Measurements from ENCODE around the gene PTGES2.

The PTGES2 gene

DNA sequence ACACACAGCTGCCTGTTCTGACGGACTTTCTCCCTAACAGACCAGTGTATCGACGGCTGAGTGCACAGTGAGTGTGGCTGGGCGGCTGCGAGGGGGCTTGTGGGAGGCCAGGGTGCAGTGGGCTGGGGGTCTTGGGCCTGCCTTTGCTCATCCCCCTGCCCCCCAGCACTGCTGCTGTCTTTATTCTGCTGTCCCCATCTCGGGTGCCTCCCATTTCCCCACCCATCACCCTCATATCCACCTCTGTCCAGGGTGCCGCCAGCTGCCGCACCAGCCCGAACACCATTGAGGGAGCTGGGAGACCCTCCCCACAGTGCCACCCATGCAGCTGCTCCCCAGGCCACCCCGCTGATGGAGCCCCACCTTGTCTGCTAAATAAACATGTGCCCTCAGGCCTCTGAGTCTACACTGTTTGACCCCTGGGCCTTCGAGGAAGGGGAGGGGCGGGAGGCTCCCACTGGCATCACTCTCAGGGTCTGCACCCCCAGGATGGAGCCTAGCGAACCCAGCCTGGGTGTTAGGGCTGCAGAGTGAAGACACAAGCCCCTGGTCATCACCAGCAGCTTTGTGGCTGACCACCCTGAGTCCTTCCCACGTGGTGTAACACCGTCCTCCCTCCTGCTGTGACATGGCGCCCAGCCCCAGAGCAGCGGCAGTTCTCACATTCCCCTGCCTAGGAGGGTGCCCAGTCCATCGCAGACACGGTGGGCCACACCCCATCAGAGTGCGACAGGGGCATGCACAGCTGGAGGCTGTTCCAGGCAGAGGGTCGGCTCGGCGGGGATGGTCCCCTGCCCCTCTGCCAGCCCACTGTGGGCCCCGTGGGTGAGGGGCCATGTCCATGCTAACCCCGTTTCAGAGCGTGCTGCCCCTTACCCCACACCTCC, 25.8 kb upstream of the PTGES2 start:
- no peak for DNase-seq (ENCODE audit: low spot score)

DNA sequence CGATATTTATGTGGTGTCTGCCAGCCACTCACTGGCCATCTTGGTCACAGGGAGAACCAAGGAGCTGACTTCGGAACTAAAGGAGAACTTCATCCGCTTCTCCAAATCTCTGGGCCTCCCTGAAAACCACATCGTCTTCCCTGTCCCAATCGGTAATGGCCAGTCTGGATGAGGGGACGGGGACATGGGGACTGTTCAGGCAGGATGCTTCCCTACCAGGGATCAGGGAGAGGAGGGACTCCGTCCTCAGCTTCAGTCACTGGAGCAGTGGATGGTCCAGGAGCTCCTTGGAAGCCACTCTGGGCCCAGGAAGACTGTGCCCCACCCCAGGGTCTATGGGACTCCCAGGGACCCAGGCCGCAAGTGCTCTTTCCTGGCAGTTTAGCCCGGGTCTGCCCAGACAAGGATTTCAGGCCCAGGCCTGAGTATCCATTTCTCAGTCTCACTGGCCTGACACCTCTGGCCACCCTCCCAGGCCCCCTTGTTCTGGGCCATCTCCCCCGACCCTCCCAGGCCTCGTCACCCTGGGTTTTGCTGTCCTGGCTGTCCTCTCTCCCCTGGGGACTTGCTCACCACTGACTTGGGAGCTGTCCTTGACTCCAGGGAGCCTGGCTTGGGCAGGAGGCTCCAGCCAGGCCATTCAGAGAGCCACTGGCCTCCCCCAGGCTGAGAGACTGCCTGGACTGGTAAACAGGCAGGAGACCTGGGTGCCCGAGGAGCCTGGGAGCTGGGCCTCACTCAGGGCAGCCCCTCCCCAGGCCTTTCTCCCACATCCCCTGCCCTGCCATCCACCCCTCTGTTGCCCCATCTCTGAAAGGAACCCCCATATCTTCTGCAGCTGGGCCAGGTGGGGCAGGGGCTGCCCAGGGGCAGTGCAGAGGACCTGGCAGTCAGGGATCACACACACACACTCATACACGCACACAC, 24.9 kb upstream of the PTGES2 start:
- DNase-seq (ENCODE audit: low spot score) = no peak

DNA sequence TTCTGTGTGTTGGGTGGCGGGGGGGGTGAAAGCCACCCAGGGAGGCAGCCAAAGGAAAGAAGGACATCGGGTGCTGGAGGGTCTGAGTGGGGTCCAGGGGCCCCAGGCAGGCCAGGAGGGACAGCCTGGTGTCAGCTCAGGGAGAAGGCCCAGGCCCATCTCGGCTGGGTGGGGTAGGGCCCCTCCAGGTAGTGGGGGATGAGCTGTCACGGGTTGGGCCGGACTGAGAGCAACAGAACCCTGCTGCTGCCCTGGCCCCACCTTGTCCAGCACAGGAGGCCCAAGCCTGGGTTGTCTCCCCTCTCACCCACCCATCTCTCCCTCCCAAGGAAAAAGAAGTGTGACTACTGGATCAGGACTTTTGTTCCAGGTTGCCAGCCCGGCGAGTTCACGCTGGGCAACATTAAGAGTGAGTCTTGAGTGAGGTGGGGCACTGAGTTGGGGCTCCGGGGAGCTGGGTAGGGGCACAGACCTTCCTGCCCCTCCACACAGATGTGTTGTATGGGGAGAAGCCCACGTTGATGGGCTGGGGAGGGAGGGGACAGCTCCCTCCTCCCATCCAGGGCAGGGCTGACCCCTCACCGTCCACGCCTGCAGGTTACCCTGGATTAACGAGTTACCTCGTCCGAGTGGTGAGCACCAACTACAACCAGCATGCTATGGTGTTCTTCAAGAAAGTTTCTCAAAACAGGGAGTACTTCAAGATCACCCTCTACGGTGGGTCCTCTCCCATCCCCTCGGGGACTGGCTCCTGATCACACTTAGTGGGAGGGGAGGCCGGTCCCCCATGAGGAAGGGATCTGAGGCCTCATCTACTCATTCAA, 24.0 kb upstream of the PTGES2 start:
- DNase-seq (ENCODE audit: low spot score) = no peak

DNA sequence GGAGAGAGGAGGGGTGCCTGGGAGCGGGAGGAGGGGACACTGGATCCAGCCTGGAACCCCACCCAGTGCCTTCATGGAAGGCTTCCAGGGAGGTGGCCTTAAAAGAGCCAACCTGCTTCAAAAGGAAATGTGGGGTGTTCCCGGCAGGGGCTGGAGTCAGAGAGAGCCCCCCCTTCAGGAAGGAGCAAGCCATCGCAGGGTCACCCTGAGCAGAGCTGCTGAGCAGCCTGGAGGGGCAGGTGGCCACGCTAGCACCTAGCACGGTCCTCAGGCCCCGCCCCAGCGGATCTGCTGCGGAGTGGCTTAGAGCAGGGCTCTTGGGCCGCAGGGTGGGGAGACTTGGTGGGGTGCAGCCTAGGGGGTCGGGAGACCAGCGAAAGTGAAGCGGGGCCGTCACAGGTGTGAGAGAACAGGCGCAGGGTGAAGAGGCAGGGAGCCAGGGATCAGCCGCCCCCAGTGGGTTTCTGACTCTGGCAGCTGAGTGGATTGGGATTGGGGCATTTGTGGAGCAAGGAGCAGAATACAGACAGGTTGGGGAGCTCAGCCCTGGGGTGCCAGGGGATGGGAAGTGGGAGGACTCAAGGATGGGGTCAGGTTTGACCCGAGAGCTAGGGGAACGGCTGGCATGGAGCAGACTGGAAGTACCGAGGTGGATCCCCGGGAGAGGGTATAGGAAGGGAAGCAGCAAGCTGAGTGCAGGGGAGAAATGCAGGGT, 23.2 kb upstream of the PTGES2 start:
- DNase-seq (ENCODE audit: low spot score) = no peak

DNA sequence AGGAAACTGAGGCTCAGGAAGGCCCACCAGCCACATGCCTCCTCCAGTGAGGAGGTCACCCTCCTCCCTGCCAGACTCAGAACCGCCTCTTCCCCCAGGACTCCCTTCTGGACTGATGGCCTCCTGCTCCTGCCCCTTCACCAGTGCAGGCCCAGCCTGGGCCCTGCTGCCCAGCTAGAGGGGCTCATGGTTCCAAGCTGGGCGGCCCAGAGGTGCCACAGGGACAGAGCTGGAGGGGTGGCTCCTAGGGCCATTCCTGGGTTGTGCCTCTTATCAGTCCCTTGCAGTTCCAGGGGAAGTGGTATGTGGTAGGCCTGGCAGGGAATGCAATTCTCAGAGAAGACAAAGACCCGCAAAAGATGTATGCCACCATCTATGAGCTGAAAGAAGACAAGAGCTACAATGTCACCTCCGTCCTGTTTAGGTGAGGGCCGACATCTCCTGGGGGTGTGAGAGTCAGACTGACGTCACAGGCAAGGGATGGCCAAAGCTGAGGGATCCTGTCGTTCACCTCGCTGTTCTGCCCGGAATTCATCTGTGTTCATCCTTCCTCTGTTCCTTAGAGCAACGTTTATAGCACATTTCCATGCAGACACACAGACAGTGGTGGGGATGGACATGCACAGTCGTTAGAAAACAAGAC, 22.5 kb upstream of the PTGES2 start:
- no peak for DNase-seq (ENCODE audit: low spot score)

DNA sequence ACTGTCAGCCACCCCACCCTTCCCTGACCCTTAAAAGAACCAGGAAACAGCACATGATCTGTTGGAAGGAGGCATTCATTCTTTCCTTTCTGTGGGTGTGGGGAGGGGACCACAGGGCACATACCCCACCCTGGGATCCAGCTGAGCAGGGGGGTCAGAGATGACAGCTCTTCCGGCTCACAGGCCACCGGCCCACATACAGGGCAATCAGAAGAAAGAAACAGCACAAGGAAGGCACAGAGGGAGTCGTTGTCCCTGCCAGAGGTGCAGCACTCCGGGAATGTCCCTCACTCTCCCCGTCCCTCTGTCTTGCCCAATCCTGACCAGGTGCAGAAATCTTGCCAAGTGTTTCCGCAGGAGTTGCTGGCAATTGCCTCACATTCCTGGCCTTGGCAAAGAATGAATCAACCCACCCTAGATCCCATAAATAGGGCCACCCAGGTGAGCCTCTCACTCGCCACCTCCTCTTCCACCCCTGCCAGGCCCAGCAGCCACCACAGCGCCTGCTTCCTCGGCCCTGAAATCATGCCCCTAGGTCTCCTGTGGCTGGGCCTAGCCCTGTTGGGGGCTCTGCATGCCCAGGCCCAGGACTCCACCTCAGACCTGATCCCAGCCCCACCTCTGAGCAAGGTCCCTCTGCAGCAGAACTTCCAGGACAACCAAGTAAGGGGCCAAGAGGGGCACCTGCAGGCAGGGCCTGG, 21.6 kb upstream of the PTGES2 start, which contains the start of gene LCN2:
Gene LCN2, plus strand, starts transcription at position 453 of the 701 bp plus-strand sequence. Its CDS starts 73 bp downstream, at position 526.
- DNase-seq (ENCODE audit: low spot score) = no peak

DNA sequence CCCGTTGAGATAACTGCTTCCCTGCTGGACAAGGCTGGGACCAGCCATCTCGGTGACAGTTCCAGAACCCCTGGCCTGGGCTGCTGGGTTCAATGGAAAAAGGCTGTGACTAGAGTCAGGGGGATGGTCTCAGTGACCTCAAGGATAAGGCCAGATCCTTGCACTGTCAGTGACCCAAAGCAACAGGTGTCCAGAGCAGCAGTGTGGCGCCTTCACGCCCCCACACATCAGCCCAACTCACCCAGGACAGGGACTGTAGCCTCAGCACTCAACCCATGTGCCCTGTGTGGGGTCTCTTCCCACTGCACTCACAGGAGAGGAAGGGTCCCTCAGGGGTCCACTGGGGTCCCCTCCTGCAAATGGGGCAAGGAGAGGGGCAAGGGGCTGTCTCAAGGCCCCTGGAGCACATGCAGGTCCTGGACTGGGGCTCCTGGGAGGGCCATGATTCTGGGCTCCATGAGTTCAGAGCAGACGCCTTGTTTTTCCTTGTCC, 21.0 kb upstream of the PTGES2 start:
- DNase-seq (ENCODE audit: low spot score) = no peak

DNA sequence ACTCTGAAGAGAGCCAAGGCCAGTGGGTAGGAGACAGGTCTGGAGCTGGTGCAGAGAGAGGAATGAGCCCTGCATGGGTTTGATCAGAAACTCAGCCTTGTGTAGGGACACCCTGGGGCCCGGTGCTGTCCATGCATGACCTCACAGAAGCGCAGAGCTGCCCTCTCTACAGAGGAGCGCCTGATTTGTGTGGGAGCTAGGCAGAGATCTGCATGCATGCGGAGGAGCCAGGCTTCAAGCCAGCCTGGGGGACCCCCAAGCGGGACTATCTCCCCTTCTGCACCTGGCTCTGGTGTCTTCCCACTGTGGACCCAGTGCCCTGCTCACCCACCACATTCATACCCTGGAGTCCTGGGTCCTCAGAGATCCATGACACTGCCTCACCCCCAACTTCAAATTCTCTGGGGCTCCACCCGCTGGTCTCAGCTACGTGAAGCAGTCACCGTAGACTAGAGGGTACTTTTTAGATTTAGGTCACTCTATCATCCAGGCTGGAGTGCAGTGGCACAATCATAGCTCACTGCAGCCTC, 19.1 kb upstream of the PTGES2 start:
- DNase-seq (ENCODE audit: low spot score) = no peak

DNA sequence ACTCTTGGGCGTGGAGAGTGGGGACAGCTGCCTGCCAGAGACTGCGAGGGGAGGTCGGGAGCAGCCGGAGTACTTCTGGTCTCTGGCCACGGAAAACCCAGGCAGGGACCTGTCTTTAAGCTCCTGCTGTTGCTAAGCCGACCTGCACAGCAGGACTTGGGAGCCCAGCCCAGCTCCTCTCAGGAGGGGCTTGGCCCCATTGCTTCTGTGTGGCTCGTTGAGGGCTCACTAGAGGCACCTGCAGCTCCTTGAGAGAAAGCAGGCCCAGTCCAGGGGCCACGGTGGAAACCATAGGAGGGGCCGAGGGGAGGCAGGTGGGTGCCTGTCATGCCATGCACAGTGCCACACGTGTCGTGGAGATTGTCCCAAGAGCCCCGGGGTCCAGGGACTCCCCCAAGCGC, 18.4 kb upstream of the PTGES2 start:
- DNase-seq (ENCODE audit: low spot score) = no peak

DNA sequence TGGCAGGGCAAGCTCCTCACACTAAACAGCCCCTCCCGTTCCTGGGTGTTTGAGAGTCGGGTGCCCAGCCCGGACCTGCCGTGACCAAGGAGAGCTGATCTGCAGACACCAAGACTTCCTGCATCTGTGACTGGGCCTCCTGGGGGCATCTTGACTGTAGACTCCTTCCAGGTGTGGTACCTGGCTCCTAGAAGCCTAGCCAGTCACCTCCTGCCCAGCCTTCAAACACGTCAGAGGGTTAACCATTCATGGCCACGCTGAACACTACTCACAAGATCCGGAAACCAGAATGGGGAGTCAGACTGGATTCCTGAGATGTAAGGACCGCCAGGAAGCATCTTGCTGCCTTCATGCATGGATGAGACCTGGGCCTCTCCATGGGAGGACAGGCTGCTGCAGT, 18.0 kb upstream of the PTGES2 start:
- DNase-seq (ENCODE audit: low spot score) = no peak

DNA sequence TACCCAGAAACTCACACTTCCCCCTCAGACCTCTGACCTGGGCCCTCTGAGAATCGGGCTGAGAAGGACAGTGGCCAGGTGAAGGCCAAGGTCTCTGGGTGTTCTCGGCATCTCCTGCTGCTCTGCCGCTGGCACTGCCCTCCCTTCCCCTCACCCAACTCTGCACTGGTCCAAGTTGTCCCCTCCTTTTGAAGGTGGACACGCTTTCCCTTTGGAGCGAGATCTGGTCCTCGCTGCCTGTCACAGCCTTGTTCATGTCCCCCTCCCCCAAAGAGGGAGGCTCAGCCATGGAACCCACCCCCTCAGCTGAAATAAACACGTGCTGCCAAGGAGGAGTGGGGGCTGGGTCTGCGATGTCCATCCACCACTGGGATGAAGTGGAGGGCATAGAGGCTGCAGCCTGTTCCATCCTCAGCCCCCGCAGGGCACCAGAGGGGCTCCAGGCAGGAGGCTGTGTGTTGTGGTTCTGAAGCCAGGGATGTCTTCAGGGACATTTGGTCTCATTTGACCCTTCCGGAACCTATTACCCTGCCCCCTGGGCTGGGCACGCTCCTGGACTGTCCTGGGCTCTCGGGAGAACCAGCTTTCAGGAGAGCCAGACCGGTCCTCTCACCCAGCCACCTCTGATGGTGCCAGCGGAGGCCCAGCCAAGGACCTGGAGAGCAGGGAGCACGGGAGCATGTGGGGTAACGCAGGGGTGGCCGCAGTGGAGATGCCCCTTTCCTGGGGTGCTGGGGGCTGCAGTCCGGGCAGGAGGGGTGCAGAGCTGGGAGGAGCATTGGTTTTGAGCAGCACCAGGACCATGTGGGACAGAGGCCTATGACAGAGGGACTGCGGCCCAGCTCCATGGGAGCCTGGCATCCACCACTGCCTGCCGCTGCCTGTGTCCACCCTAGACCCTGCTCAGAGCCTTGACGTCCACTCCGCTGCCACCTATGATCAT, 17.0 kb upstream of the PTGES2 start:
- no peak for DNase-seq (ENCODE audit: low spot score)

DNA sequence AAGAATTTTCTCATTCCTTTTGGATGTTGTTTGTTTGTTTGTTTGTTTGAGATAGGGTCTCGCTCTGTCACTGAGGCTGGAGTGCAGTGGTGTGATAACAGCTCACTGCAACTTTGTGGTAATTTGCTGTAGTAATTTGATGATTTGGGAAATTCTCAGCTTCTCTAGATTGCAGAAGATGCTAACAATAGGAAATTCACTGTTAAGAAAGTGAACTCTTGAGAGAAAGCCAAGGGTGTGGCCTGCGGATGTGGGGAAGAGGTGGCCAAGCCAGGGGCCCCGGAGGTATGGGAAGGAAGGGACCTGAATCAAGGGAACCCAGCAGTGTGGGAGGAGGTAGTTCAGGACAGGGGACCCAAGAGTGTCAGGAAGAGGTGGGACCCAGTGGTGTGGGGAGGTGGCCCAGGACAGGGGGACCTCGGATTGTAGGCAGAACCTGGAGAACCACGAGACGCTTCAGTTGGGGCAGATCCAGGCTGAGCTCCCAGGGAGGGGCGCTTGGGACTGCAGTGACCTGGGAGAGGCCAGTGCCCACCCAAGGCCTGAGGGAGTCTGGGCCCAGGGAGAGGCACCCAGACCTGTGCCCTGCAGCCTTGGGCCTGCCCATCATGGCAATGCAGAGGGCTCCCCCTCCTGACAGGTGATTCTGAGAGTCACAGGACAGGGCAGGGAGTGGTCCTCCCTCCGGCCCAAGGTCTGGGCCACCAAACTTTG, 16.2 kb upstream of the PTGES2 start:
- DNase-seq (ENCODE audit: low spot score) = no peak

DNA sequence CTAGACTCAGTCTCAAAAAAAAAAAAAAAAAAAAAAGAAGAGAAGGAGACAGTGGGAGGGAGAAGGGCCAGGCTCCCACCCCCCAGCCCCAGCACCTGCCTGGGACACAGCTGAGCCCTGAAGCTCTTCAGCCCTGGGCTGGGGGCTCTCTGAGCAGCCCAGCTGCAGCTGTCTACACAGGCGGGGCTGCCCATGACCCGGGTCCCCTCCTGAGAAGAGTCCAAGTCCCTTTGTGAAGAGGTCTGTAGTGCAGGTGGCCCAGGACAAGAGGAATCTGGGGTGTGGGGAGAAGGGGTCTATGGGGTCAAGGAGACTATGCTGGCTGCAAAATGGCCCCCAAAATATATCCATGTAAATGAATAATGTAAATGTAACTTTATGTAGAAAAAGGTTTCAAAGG, 15.1 kb upstream of the PTGES2 start:
- no peak for DNase-seq (ENCODE audit: low spot score)

DNA sequence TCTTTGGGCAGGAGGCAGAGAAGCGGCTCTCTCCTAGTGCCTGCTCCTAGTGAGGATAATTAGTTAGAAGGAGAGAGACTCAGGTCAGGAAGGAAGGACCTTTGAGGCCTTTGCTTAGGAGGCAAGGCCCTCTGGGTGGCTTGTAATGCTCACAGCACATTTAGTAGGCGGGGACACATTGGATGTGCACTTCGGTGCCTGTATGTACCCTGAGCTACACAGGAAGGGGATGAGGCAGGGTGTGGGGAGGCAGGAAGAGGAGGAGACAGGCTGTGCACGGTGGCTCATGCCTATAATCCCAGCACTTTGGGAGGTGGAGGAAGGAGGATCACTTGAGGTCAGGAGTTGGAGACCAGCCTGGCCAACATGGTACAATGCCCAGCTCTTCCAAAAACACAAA, 14.5 kb upstream of the PTGES2 start:
- no peak for DNase-seq (ENCODE audit: low spot score)

DNA sequence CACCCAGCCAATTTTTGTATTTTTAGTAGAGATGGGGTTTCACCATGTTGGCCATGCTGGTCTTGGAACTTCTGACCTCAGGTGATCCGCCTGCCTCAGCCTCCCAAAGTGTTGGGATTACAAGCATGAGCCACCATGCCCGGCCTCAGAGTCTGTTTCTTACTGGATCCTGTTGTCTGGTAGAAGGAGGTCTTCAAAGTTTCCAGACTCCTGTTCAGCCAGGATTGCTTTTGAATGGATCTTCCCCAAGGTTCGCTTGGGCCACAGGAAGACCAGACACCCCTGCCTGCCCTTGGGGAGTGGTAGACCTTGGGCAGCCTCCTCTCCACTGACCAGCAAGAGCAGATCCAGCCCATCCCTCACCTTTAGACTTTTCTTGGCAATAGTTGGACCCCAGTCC, 14.1 kb upstream of the PTGES2 start:
- DNase-seq (ENCODE audit: low spot score) = no peak

DNA sequence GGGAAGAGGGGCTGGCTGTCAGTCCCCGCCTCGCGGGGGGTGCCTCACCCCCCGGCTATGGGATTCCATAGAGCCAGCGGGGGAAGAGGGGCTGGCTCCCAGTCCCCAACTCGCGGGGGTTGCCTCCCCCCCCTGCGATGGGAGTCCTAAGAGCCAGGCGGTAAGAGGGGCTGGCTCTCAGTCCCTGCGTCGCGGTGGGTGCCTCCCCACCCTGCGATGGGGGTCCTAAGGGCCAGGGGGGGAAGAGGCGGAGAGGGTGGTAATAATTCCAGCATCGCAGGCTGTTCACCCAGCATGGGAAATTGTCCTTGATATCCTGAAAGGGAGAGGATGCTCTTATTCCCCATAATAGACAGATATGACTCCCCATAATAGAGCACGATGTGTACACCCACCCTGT, 12.1 kb upstream of the PTGES2 start:
- no peak for DNase-seq (ENCODE audit: low spot score)

DNA sequence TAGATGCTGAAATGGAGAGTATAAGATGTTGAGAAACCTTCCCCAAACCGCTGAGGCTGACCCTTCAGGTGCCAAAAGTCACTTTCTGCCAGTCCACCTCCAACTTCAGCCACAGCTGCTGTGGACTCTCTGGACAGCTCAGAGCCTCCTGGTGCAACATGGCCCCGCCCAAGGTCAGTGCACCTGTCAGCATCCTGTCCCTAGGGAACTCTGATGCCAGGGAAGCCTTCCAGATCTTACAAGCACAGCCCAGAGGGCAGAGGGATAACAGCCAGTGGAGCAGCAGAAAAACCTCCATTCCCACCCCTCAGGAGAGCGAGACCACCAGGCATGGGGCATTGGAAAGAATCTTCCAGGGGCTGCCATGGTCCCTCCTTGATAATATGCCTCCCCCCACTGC, 10.5 kb upstream of the PTGES2 start:
- no peak for DNase-seq (ENCODE audit: low spot score)
